Neural cell (in vitro differentiated cells): Measurements from ENCODE around the gene IMMP2L.
"Not testable (repeated sequence)": the region's sequence is repeated elsewhere in the genome, so short reads cannot be mapped to it uniquely, and the experiment has no call there.

Experiments
- CTCF ChIP-seq: fragments of 450-650 bp; IDR thresholded peaks from 2 replicates; pipeline ENCODE4 v1.5.1; 2014; ENCODE audit warnings: antibody characterized with exemption, mild to moderate bottlenecking, moderate library complexity; ENCODE audit not compliant: poor library complexity, severe bottlenecking
- EP300 ChIP-seq: fragments of 450-650 bp; conservative IDR thresholded peaks from 2 replicates; pipeline ENCODE4 v1.6.1; 2014; ENCODE audit warnings: antibody characterized with exemption, mild to moderate bottlenecking, moderate library complexity; ENCODE audit not compliant: poor library complexity, severe bottlenecking
- EZH2 ChIP-seq: fragments of 200-600, 300-800 bp; shearing (Covaris generic), sonication (generic); IDR thresholded peaks from 2 replicates; pipeline ENCODE4 v1.6.1; 2014; ENCODE audit warnings: antibody characterized with exemption, low read length, borderline replicate concordance, mild to moderate bottlenecking; ENCODE audit not compliant: insufficient read depth, poor library complexity, severe bottlenecking
- MXI1 ChIP-seq: fragments of 450-650 bp; conservative IDR thresholded peaks from 2 replicates; pipeline ENCODE4 v1.6.1; 2014; ENCODE audit warnings: antibody characterized with exemption, mild to moderate bottlenecking; ENCODE audit not compliant: poor library complexity, severe bottlenecking
- POLR2AphosphoS5 ChIP-seq: IDR thresholded peaks from 2 replicates; pipeline ENCODE4 v1.6.1; 2012
- REST ChIP-seq: IDR thresholded peaks from 2 replicates; pipeline ENCODE4 v1.6.1; 2012; ENCODE audit warnings: borderline replicate concordance
- TAF1 ChIP-seq: IDR thresholded peaks from 2 replicates; pipeline ENCODE4 v1.6.1; 2012; ENCODE audit warnings: low read depth

- not testable (repeated sequence) for TF ChIP-seq EP300, TAF1, CTCF, EZH2, POLR2AphosphoS5, REST, MXI1
Observed at GRCh38 chr7:110936665-110937064, 625.6 kb downstream of the IMMP2L start.
